SK-N-MC (cell line): ENCODE measurements around the gene KCTD6.

Experiments used
- DNase-seq: peaks from one replicate; pipeline ENCODE4 v3.0.0-alpha.2; 2011; ENCODE audit warnings: low read depth, low spot score
- H3K27ac ChIP-seq: fragments of 200-600 bp; sonication (generic); 2 replicates; pipeline ENCODE4 v1.5.1; 2016; ENCODE audit warnings: mixed run types
- H3K36me3 ChIP-seq: fragments of 200-600 bp; sonication (generic); 2 replicates; pipeline ENCODE4 v1.6.1; 2017; ENCODE audit warnings: antibody characterized with exemption, low read length, mixed read lengths; ENCODE audit not compliant: insufficient read depth
- H3K4me3 ChIP-seq: fragments of 200-600 bp; sonication (generic); 2 replicates; pipeline ENCODE4 v1.5.1; 2016
- H3K9ac ChIP-seq: fragments of 200-600 bp; sonication (generic); 2 replicates; pipeline ENCODE4 v1.8.0; 2017; ENCODE audit warnings: mixed run types, mixed read lengths; ENCODE audit not compliant: insufficient read length
- H3K9me3 ChIP-seq: fragments of 200-600 bp; sonication (generic); 2 replicates; pipeline ENCODE4 v1.6.1; 2017; ENCODE audit warnings: low read depth, mild to moderate bottlenecking, antibody characterized with exemption, low read length, moderate library complexity, mixed read lengths
- EZH2 ChIP-seq: fragments of 200-600 bp; sonication (generic); IDR thresholded peaks from one replicate; pipeline ENCODE4 v1.6.1; 2017; ENCODE audit warnings: antibody characterized with exemption
- FOXP2 ChIP-seq: optimal IDR thresholded peaks from 2 replicates; pipeline ENCODE3; 2011; ENCODE audit warnings: mild to moderate bottlenecking, moderate library complexity; ENCODE audit not compliant: insufficient read depth; ENCODE audit errors: extremely low read length, control extremely low read depth
- POLR2AphosphoS5 ChIP-seq: IDR thresholded peaks from 2 replicates; pipeline ENCODE4 v1.6.1; 2012; ENCODE audit warnings: mild to moderate bottlenecking, low read depth, low read length, borderline replicate concordance

Gene KCTD6

GRCh38 chr3:58514405-58514804 lies 22.5 kb downstream of the KCTD6 start:
- DNase-seq = no peak
- Histone ChIP-seq H3K36me3 (no peaks in the 10 kb centered on the region), H3K9me3 (no peaks in the 10 kb centered on the region), H3K27ac (no peak overlapping the region), H3K4me3 (no peak overlapping the region), H3K9ac (no peak overlapping the region)
- no peak for TF ChIP-seq FOXP2
- TF ChIP-seq POLR2AphosphoS5 = no peak
- no peak for TF ChIP-seq EZH2

DNA sequence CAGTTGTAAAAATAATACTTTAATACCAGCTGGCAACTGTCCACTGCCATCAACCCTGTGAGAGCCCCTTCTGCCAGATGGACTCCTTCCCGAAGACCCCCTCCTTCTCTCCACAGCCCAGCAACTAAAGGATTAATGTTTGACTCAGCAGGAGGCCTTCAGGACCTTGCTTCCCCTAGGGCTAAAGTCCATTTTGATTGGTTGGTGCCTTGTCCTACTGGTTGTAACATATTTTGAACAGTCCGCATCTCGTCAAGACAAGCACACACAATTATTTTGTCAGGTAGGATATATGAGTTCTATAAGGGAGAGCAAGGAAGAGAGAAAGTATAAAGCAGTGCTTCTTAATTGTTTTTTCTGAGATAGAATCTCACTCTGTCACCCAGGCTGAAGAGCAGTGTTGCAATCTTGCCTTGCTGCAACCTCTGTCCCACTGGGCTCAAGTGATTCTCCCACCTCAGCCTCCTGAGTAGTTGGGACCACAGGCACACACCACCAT lies 26.4 kb downstream of the KCTD6 start:
- no peak for TF ChIP-seq FOXP2
- TF ChIP-seq EZH2 = no peak
- no peak for TF ChIP-seq POLR2AphosphoS5
- Histone ChIP-seq H3K9ac (no peak overlapping the region), H3K27ac (no peak overlapping the region), H3K36me3 (no peaks in the 10 kb centered on the region), H3K9me3 (no peaks in the 10 kb centered on the region), H3K4me3 (no peak overlapping the region)
- DNase-seq = no peak

DNA sequence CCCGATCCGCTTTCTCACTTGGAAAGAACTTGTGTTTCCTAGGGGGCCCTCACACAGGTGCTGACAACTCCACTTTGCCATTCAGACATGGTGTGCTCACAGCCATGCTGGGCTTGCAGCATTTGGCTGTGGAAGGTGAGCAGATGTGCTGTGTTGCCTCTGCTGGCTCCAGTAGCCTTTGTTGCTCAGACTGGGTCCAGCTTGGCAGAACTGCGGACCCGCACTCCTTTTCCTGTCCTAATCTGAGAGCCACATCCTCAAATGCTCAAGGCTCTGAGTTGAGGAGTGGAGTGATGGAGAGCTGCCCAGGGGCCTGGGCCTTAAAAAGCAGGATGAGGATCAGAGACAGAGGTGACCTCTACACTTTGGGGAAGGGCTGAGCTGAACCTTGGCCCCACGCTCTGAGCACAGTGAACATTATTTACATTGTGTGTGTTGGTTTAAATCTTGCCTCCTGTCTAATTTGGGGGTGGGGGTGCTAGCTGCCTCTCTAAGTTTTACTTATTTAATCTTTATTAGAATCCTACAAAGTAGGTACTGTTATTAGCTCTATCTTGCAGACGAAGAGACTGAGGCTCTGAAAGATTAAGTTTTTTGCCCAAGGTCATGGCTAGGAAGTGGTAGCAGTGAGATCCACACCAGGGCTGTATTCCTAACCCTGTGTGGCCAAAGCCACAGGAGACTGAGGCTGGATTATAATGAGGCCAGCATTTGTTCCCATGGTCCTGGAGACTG lies 27.9 kb downstream of the KCTD6 start:
- Histone ChIP-seq H3K36me3 (no peaks in the 10 kb centered on the region), H3K9ac (no peak overlapping the region), H3K27ac (no peak overlapping the region), H3K4me3 (no peak overlapping the region), H3K9me3 (no peaks in the 10 kb centered on the region)
- TF ChIP-seq POLR2AphosphoS5 = no peak
- no peak for TF ChIP-seq EZH2
- no peak for TF ChIP-seq FOXP2
- no peak for DNase-seq

DNA sequence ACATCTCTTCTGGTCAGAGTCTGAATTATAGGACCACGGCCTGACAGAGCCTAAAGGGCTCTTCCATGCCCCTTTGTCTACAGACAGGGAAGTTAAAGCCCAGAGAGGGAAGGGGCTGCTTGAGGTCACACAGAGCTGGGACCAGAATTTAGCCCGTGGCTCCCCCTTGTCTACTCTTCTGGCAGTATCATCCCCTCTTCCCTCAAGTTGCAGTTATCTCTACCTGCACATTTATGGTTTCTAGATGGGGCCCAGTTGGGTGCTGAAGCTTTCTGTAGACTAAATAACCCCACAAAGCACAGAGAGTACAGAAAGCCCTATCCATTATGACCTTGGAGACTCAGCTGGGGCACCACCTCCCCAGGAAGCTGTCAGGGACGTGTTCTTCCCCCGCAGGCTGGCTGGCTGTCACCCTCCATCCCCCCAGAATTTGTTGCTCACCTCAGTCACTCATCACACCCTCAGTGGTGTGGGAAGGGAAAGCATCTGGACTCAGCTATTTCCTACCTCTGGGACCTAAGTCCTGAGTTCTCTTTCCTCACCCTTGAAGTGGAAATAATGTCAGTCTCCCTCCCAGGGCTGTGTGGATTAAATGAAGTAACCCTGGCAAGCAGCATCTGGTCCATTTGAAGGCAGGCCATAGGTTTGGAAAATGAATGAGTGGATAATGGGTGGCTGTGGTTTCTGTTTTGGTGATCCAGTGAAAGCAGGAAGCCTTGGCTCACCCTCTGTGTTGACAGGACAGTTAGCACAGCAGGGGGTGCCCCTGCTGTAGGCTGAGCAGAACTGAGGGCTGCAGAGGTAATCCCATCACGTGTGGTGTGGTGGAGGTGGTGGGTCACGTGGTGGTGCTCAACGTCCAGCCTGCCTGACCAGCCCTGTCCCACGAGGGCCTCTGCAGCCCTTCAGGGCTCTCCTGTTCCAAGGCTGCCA lies 28.8 kb downstream of the KCTD6 start:
- TF ChIP-seq EZH2 (no peak), FOXP2 (no peak), POLR2AphosphoS5 (no peak)
- Histone ChIP-seq H3K9me3 (no peaks in the 10 kb centered on the region), H3K4me3 (no peak overlapping the region), H3K9ac (no peak overlapping the region), H3K27ac (no peak overlapping the region), H3K36me3 (no peaks in the 10 kb centered on the region)
- no peak for DNase-seq

DNA sequence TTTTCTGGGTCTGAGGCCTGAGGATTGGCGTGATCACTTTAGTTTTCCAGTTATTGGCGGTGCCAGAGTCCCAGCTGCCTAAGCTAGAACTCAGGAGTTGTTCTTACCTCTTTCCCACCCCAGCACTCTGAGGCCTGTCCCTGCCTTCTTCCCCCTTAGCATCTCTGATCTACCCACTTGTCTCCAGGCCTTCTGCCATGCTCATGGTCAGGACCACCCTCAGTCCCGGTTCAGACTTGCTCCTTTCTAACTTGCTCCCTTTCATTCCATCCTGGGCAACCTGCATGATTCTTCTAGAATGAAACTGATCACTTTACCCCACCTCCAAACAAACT lies 29.4 kb downstream of the KCTD6 start:
- DNase-seq = no peak
- TF ChIP-seq POLR2AphosphoS5 = no peak
- no peaks in the 10 kb centered on the region for H3K9me3 ChIP-seq
- no peak overlapping the region for H3K27ac ChIP-seq
- H3K4me3 ChIP-seq = no peak overlapping the region
- H3K36me3 ChIP-seq = no peaks in the 10 kb centered on the region
- no peak overlapping the region for H3K9ac ChIP-seq

DNA sequence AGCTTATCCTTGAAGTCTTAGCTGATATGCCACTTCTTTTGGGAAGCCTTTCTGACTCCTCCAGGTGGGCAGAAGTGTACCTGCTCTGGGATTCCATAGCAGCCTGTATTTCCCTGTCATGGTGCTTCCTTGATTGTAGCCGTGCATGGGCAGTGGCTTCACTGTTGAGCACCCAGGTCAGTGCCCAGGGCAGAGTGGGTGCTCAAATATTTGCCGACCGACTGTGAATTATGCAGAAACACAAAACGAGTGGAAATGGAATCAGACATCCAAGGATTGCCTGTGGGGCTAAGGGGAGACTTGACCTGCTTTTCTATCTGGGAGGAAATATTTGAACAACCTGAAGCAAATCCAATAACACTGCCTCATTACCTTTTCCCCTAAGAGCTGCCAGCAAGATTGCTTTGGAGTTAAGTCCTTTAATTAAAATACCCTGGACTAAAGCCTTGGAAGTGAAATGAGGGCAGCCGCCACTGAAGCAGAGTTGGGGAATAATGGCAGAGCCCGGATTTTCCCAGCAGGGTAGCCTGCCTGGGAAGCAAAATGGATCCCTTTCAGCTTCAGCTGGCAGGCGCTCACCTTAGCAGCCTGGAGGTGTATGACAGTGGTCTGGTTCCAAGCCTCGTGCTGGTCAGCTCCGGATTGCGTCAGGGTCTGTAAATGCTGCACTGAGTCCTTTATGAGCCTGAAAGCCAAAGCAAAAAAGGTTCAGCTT lies 30.2 kb downstream of the KCTD6 start:
- Histone ChIP-seq H3K27ac (no peak overlapping the region), H3K4me3 (no peak overlapping the region), H3K9me3 (no peaks in the 10 kb centered on the region), H3K36me3 (no peaks in the 10 kb centered on the region), H3K9ac (no peak overlapping the region)
- TF ChIP-seq FOXP2 (no peak), POLR2AphosphoS5 (no peak), EZH2 (no peak)
- DNase-seq = no peak

DNA sequence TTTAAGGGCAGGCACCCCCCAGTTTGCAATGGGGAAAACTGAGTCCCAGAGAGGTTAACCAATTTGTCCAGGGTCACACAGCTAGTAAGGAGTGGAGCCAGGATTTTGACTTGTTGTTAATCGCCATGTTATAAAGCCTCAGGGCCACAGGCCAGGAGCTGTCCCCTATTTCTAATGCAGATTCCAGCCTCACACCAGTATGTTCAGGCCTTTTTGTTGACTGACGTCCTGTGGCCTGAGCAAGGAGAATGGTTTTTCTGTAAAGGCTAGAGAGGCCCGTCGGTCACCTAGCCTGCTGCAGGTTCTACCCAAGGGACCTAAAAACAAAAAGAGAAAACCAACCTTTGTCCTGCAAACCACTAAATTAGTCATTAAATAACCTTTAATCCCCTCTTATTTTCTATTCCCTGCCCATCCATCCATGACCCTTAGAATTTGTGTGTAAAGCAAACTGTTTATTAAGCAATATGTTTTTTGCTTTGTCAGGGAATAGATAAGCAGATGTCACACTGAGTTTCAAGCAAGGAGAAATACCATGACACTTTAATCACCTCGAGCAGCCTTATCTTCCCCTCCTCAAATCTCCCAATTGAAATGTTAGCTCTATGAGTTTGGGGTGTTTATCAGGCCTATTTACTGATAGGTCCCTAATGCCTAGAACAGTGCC lies 31.0 kb downstream of the KCTD6 start:
- Histone ChIP-seq H3K9me3 (no peaks in the 10 kb centered on the region), H3K4me3 (no peak overlapping the region), H3K27ac (no peak overlapping the region), H3K36me3 (no peaks in the 10 kb centered on the region), H3K9ac (no peak overlapping the region)
- no peak for DNase-seq
- no peak for TF ChIP-seq FOXP2
- no peak for TF ChIP-seq POLR2AphosphoS5

DNA sequence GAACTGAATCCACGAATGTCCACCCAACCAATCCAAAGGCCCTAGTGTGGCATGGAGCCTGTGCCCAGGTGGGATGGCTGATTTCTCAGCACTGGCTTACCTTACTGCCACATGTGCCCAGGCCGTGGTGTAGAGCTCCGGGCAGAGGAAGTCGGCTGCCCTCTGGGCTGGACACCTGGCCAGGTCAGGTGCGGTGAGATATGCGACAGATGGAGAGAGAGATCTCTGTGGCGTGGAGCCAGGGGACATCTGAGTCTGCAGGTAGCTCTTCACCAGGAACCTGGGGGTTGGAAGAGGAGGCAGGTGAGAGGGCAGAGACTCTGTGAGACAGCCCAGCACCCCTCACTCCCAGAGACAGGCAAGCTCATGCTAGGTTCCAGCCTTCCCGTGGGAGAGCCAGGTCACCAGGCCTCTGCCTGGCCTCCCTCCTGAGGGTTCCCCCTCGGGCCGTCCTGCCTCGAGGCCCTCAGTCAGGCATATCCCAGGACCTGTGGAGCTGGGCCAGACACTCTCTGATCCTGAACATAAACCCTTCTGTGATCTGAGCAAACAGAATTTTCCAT lies 32.5 kb downstream of the KCTD6 start:
- Histone ChIP-seq H3K9me3 (no peaks in the 10 kb centered on the region), H3K4me3 (no peak overlapping the region), H3K9ac (no peak overlapping the region), H3K36me3 (no peaks in the 10 kb centered on the region), H3K27ac (no peak overlapping the region)
- TF ChIP-seq FOXP2 = no peak
- TF ChIP-seq POLR2AphosphoS5 = no peak
- no peak for DNase-seq
